GM23338 (cell line): ENCODE measurements around the gene ZCCHC4. TPM values are rescaled to one million over a fixed set of nuclear protein-coding genes. Genes with fewer than 3 reads are reported as not detected.
"Not testable (repeated sequence)": the region's sequence is repeated elsewhere in the genome, so short reads cannot be mapped to it uniquely, and the experiment has no call there.

Source experiments
- ATAC-seq: fragments of 200-7000 bp; cut with Tn5 transposase; 3 replicates; pipeline ENCODE4 v1.9.1; 2020
- DNase-seq: peaks from one replicate; pipeline ENCODE4 v3.0.0-alpha.2; 2015; ENCODE audit warnings: low spot score
- H2AFZ ChIP-seq: fragments of 200-600 bp; sonication (generic); 2 replicates; pipeline ENCODE4 v1.8.0; 2016; ENCODE audit warnings: antibody characterized with exemption, mild to moderate bottlenecking, moderate library complexity
- H3F3A ChIP-seq: fragments of 200-600 bp; sonication (generic); replicated peaks from 2 replicates; pipeline ENCODE4 v1.8.0; 2017; ENCODE audit warnings: antibody characterized with exemption, mixed run types, low read depth
- H3K27ac ChIP-seq: fragments of 200-600 bp; sonication (generic); 2 replicates; pipeline ENCODE4 v1.6.1; 2016; ENCODE audit warnings: low read depth
- H3K27me3 ChIP-seq: fragments of 200-600 bp; sonication (generic); 2 replicates; pipeline ENCODE4 v1.8.0; 2016; ENCODE audit warnings: mild to moderate bottlenecking, mixed run types, moderate library complexity; ENCODE audit not compliant: insufficient read depth
- H3K36me3 ChIP-seq: fragments of 200-600 bp; sonication (generic); 2 replicates; pipeline ENCODE4 v1.8.0; 2016; ENCODE audit warnings: mild to moderate bottlenecking; ENCODE audit not compliant: insufficient read depth
- H3K4me1 ChIP-seq: fragments of 200-600 bp; sonication (generic); 2 replicates; pipeline ENCODE4 v1.8.0; 2016; ENCODE audit warnings: mild to moderate bottlenecking, moderate library complexity; ENCODE audit not compliant: insufficient read depth
- H3K4me2 ChIP-seq: fragments of 200-600 bp; sonication (generic); 2 replicates; pipeline ENCODE4 v1.7.1; 2017; ENCODE audit warnings: mixed run types
- H3K4me3 ChIP-seq: fragments of 200-600 bp; sonication (generic); 2 replicates; pipeline ENCODE4 v1.6.1; 2016; ENCODE audit warnings: mixed run types
- H3K79me2 ChIP-seq: fragments of 200-600 bp; sonication (generic); replicated peaks from 2 replicates; pipeline ENCODE4 v1.8.0; 2017; ENCODE audit warnings: mild to moderate bottlenecking; ENCODE audit not compliant: insufficient read depth
- H3K9me2 ChIP-seq: fragments of 200-600 bp; sonication (generic); 2 replicates; pipeline ENCODE4 v1.8.0; 2017; ENCODE audit not compliant: insufficient read depth
- H4K20me1 ChIP-seq: fragments of 200-600 bp; sonication (generic); replicated peaks from 2 replicates; pipeline ENCODE4 v1.8.0; 2017; ENCODE audit warnings: mild to moderate bottlenecking; ENCODE audit not compliant: insufficient read depth
- H3K27ac Mint-ChIP-seq: 2 replicates; pipeline ENCODE4 v1.8.0; 2020; ENCODE audit warnings: inconsistent platforms, mild to moderate bottlenecking, moderate library complexity, mixed read lengths
- H3K27me3 Mint-ChIP-seq: 3 replicates; pipeline ENCODE4 v1.8.0; 2022; ENCODE audit warnings: low read depth, mild to moderate bottlenecking, moderate library complexity, mixed read lengths, inconsistent platforms; ENCODE audit not compliant: insufficient read depth, poor library complexity
- H3K36me3 Mint-ChIP-seq: 3 replicates; pipeline ENCODE4 v1.8.0; 2021; ENCODE audit warnings: low read depth, mild to moderate bottlenecking, inconsistent platforms, moderate library complexity, mixed read lengths
- H3K4me1 Mint-ChIP-seq: 3 replicates; pipeline ENCODE4 v1.8.0; 2020; ENCODE audit warnings: mild to moderate bottlenecking, inconsistent platforms, mixed read lengths
- H3K4me3 Mint-ChIP-seq: 3 replicates; pipeline ENCODE4 v1.8.0; 2021; ENCODE audit warnings: moderate library complexity, mild to moderate bottlenecking, inconsistent platforms, mixed read lengths
- H3K9me3 Mint-ChIP-seq: 3 replicates; pipeline ENCODE4 v1.8.0; 2020; ENCODE audit warnings: moderate library complexity, mild to moderate bottlenecking, inconsistent platforms, mixed read lengths
- ETS1 ChIP-seq: IDR thresholded peaks from 2 replicates; pipeline ENCODE4 v1.6.1; 2016; ENCODE audit warnings: antibody characterized with exemption
- EZH2phosphoT487 ChIP-seq: fragments of 200-600 bp; sonication (generic); IDR thresholded peaks from one replicate; pipeline ENCODE4 v1.8.1; 2018; ENCODE audit warnings: antibody characterized with exemption; ENCODE audit not compliant: unreplicated experiment
- JUNB ChIP-seq: IDR thresholded peaks from one replicate; pipeline ENCODE4 v1.6.1; 2016; ENCODE audit warnings: antibody characterized with exemption; ENCODE audit not compliant: unreplicated experiment
- POLR2AphosphoS5 ChIP-seq: IDR thresholded peaks from 2 replicates; pipeline ENCODE4 v1.6.1; 2016; ENCODE audit warnings: antibody characterized with exemption, low read depth
- REST ChIP-seq: IDR thresholded peaks from one replicate; pipeline ENCODE4 v1.6.1; 2018; ENCODE audit warnings: antibody characterized with exemption; ENCODE audit not compliant: unreplicated experiment
- STAT1 ChIP-seq: IDR thresholded peaks from one replicate; pipeline ENCODE4 v1.6.1; 2016; ENCODE audit warnings: antibody characterized with exemption; ENCODE audit not compliant: unreplicated experiment
- ZNF114 ChIP-seq: fragments of 250-450 bp; sonication (Bioruptor Pico); IDR thresholded peaks from 2 replicates; pipeline ENCODE4 v1.5.0; 2020; ENCODE audit warnings: mild to moderate bottlenecking, moderate library complexity
- ZNF331 ChIP-seq: fragments of 250-450 bp; sonication (Bioruptor Pico); IDR thresholded peaks from 2 replicates; pipeline ENCODE4 v1.5.0; 2020; ENCODE audit warnings: low read depth, mild to moderate bottlenecking, moderate library complexity
- polyA plus RNA-seq: library from polyadenylated mRNA; unstranded; fragments of >200 nt; fragmentation: Nextera tagmentation; extraction: Ambion mirVana; gene quantifications from 2 replicates; pipeline ENCODE4 v1.2.1, GENCODE V29; 2016
- total RNA-seq: library from RNA; depleted of rRNA; stranded (reverse); fragments of >200 nt; shearing (Covaris generic); gene quantifications from 2 replicates; pipeline ENCODE4 v1.2.3, GENCODE V29; 2014
- TF ChIP-seq, protein P1 (sequence below), 2 experiments: fragments of 200-600 bp in 1 of 2; sonication (generic) in 1 of 2; conservative IDR thresholded peaks; 2 replicates each; pipeline versions ENCODE4 v1.5.1 to v1.6.1; 2016 to 2017; ENCODE audit warnings: antibody characterized with exemption in 2 of 2, low read depth in 2 of 2, mild to moderate bottlenecking in 2 of 2, moderate library complexity in 1 of 2
- TF ChIP-seq, protein P2 (sequence below): fragments of 250-450 bp; sonication (Bioruptor Pico); IDR thresholded peaks from 2 replicates; pipeline ENCODE4 v1.5.0; 2020; ENCODE audit warnings: mild to moderate bottlenecking, moderate library complexity

The ZCCHC4 gene
- total and polyA plus RNA-seq, 2 experiments from 2014 or later: 11.3 to 17.9 TPM

- Histone ChIP-seq H3K36me3 (no peaks in the 10 kb centered on the region; the same call in 1 of the 2 replicates), H4K20me1 (no peaks in the 10 kb centered on the region; the same call in 1 of the 2 replicates), H3K9me2 (no peaks in the 10 kb centered on the region), H3K4me3 (no peak overlapping the region), H3K27me3 (no peaks in the 10 kb centered on the region), H3K79me2 (no peaks in the 10 kb centered on the region), H3K4me2 (no peak overlapping the region), H2AFZ (no peak overlapping the region), H3F3A (no peaks in the 10 kb centered on the region), H3K27ac (no peak overlapping the region), H3K4me1 (no peaks in the 10 kb centered on the region)
- H3K36me3 Mint-ChIP-seq: peaks cover 13% of the 10 kb centered on the region; the same call in 2 of the 3 replicates
- H3K4me3 Mint-ChIP-seq: no peak overlapping the region
- peaks cover 3% of the 10 kb centered on the region; the same call in 1 of the 3 replicates for H3K4me1 Mint-ChIP-seq
- ATAC-seq (no peak), DNase-seq (no peak)
- TF ChIP-seq ZNF114 (CRISPR knock-in tag): no peak
- no peak for TF ChIP-seq STAT1
- TF ChIP-seq ETS1: no peak
- no peak for TF ChIP-seq REST
- TF ChIP-seq POLR2AphosphoS5: no peak
- TF ChIP-seq, protein P1, sequence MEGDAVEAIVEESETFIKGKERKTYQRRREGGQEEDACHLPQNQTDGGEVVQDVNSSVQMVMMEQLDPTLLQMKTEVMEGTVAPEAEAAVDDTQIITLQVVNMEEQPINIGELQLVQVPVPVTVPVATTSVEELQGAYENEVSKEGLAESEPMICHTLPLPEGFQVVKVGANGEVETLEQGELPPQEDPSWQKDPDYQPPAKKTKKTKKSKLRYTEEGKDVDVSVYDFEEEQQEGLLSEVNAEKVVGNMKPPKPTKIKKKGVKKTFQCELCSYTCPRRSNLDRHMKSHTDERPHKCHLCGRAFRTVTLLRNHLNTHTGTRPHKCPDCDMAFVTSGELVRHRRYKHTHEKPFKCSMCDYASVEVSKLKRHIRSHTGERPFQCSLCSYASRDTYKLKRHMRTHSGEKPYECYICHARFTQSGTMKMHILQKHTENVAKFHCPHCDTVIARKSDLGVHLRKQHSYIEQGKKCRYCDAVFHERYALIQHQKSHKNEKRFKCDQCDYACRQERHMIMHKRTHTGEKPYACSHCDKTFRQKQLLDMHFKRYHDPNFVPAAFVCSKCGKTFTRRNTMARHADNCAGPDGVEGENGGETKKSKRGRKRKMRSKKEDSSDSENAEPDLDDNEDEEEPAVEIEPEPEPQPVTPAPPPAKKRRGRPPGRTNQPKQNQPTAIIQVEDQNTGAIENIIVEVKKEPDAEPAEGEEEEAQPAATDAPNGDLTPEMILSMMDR (conservative IDR thresholded peaks at IDR 0.05; ENCODE audit: low read depth in 2 of 2): no peak
- no peak for TF ChIP-seq ZNF331 (CRISPR knock-in tag)
- TF ChIP-seq, protein P2, sequence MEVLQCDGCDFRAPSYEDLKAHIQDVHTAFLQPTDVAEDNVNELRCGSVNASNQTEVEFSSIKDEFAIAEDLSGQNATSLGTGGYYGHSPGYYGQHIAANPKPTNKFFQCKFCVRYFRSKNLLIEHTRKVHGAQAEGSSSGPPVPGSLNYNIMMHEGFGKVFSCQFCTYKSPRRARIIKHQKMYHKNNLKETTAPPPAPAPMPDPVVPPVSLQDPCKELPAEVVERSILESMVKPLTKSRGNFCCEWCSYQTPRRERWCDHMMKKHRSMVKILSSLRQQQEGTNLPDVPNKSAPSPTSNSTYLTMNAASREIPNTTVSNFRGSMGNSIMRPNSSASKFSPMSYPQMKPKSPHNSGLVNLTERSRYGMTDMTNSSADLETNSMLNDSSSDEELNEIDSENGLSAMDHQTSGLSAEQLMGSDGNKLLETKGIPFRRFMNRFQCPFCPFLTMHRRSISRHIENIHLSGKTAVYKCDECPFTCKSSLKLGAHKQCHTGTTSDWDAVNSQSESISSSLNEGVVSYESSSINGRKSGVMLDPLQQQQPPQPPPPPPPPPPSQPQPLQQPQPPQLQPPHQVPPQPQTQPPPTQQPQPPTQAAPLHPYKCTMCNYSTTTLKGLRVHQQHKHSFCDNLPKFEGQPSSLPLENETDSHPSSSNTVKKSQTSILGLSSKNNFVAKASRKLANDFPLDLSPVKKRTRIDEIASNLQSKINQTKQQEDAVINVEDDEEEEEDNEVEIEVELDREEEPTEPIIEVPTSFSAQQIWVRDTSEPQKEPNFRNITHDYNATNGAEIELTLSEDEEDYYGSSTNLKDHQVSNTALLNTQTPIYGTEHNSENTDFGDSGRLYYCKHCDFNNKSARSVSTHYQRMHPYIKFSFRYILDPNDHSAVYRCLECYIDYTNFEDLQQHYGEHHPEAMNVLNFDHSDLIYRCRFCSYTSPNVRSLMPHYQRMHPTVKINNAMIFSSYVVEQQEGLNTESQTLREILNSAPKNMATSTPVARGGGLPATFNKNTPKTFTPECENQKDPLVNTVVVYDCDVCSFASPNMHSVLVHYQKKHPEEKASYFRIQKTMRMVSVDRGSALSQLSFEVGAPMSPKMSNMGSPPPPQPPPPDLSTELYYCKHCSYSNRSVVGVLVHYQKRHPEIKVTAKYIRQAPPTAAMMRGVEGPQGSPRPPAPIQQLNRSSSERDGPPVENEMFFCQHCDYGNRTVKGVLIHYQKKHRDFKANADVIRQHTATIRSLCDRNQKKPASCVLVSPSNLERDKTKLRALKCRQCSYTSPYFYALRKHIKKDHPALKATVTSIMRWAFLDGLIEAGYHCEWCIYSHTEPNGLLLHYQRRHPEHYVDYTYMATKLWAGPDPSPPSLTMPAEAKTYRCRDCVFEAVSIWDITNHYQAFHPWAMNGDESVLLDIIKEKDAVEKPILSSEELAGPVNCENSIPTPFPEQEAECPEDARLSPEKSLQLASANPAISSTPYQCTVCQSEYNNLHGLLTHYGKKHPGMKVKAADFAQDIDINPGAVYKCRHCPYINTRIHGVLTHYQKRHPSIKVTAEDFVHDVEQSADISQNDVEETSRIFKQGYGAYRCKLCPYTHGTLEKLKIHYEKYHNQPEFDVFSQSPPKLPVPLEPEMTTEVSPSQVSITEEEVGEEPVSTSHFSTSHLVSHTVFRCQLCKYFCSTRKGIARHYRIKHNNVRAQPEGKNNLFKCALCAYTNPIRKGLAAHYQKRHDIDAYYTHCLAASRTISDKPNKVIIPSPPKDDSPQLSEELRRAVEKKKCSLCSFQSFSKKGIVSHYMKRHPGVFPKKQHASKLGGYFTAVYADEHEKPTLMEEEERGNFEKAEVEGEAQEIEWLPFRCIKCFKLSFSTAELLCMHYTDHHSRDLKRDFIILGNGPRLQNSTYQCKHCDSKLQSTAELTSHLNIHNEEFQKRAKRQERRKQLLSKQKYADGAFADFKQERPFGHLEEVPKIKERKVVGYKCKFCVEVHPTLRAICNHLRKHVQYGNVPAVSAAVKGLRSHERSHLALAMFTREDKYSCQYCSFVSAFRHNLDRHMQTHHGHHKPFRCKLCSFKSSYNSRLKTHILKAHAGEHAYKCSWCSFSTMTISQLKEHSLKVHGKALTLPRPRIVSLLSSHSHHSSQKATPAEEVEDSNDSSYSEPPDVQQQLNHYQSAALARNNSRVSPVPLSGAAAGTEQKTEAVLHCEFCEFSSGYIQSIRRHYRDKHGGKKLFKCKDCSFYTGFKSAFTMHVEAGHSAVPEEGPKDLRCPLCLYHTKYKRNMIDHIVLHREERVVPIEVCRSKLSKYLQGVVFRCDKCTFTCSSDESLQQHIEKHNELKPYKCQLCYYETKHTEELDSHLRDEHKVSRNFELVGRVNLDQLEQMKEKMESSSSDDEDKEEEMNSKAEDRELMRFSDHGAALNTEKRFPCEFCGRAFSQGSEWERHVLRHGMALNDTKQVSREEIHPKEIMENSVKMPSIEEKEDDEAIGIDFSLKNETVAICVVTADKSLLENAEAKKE (CRISPR knock-in tag): no peak
- TF ChIP-seq EZH2phosphoT487: no peak
- TF ChIP-seq JUNB: no peak
- H3K27me3 Mint-ChIP-seq: no peaks in the 10 kb centered on the region
- no peak overlapping the region for H3K27ac Mint-ChIP-seq
- no peaks in the 10 kb centered on the region; the same call in 2 of the 3 replicates for H3K9me3 Mint-ChIP-seq
Observed at GRCh38 chr4:25321703-25322102, 9.1 kb downstream of the ZCCHC4 start.

DNA sequence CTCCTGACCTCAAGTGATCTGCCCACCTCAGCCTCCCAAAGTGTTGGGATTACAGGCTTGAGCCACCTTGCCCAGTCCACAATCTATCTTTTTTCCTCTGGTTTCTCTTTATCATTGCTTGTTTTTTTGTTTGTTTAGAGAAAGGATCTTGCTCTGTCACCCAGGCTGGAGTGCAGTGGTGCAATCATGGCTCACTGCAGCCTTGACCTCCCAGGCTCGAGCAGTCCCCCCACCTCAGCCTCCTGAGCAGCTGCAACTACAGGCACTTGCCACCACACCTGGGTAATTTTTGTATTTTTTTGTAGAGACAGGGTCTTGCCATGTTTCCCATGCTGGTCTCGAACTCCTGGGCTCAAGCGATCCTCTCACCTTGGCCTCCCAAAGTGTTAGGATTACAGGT is 15.9 kb downstream of the ZCCHC4 start:
- H3K4me3 ChIP-seq, H3K27me3 Mint-ChIP-seq, H3F3A ChIP-seq, H3K9me2 ChIP-seq, H3K36me3 Mint-ChIP-seq, H3K4me3 Mint-ChIP-seq, H3K4me1 ChIP-seq, H2AFZ ChIP-seq, H4K20me1 ChIP-seq, H3K27ac ChIP-seq, ATAC-seq, H3K9me3 Mint-ChIP-seq, DNase-seq, H3K4me2 ChIP-seq, H3K4me1 Mint-ChIP-seq, H3K36me3 ChIP-seq, H3K79me2 ChIP-seq, H3K27me3 ChIP-seq: not testable (repeated sequence)
- H3K27ac Mint-ChIP-seq: peak overlapping the region; percentile 80; the same call in 1 of the 2 replicates
